ENCODE data around the gene PPP1R12B. TPM values are rescaled to one million over a fixed set of nuclear protein-coding genes. Genes with fewer than 3 reads are reported as not detected.
"Not testable (repeated sequence)": the region's sequence is repeated elsewhere in the genome, so short reads cannot be mapped to it uniquely, and the experiment has no call there.

The PPP1R12B gene
- total and polyA plus RNA-seq, 9 donors: 50.3 to 232 (median 73.0) TPM

- TF ChIP-seq EP300 (IDR thresholded peaks at IDR 0.05) (no peak), CTCF (IDR thresholded peaks at IDR 0.05) (peak; percentile 53 to 59 (median 53))
- intact Hi-C loops (cut with DNase I): loop anchor here in 1 of 4 donors (10.0 kb wide), 1 partner anchor 51 kb away; no protein-coding TSS in a partner anchor
- peak; percentile 69 to 86 (median 76) for DNase-seq
- Histone ChIP-seq H3K4me3 (no peak overlapping the region), H3K27me3 (no peaks in the 10 kb centered on the region), H3K9me3 (no peaks in the 10 kb centered on the region), H3K36me3 (no peaks in the 10 kb centered on the region), H3K27ac (no peak overlapping the region), H3K4me1 (ENCODE audit: insufficient read depth) (peaks cover 9% of the 10 kb centered on the region)
- WGBS, 3 donors: 34 to 41% (median 35%) methylated on average over 24 to 28 of the region's 28 CpGs
Measured at GRCh38 chr1:202625416-202626360, 277.2 kb downstream of the PPP1R12B start.

GRCh38 chr1:202627036-202627435 lies 278.5 kb downstream of the PPP1R12B start:
- not testable (repeated sequence) for H3K36me3 ChIP-seq; H3K4me3 ChIP-seq; DNase-seq; H3K27ac ChIP-seq; H3K9me3 ChIP-seq; H3K27me3 ChIP-seq; H3K4me1 ChIP-seq (ENCODE audit: insufficient read depth)
- intact Hi-C loops (cut with DNase I): loop anchor here in 1 of 4 donors (10.0 kb wide), 1 partner anchor 52 kb away; no protein-coding TSS in a partner anchor
- 66 to 69% (median 66%) methylated on average over 7 of the region's 7 CpGs for WGBS, 3 donors

GRCh38 chr1:202627841-202628565 lies 279.5 kb downstream of the PPP1R12B start:
- no peak overlapping the region for H3K4me3 ChIP-seq
- DNase-seq: no peak
- intact Hi-C loops (cut with DNase I): loop anchor here in 1 of 4 donors (10.0 kb wide), 1 partner anchor 53 kb away; no protein-coding TSS in a partner anchor
- H3K4me1 ChIP-seq (ENCODE audit: insufficient read depth): peaks cover 5% of the 10 kb centered on the region
- no peaks in the 10 kb centered on the region for H3K27me3 ChIP-seq
- TF ChIP-seq EP300 (IDR thresholded peaks at IDR 0.05): no peak
- no peak for TF ChIP-seq CTCF (IDR thresholded peaks at IDR 0.05)
- TF ChIP-seq POLR2A (IDR thresholded peaks at IDR 0.05): no peak
- no peaks in the 10 kb centered on the region for H3K9me3 ChIP-seq
- WGBS, 3 donors: 81 to 83% (median 83%) methylated on average over 13 of the region's 13 CpGs
- no peaks in the 10 kb centered on the region for H3K36me3 ChIP-seq
- no peak overlapping the region for H3K27ac ChIP-seq

- peaks cover 2% of the 10 kb centered on the region for H3K4me1 ChIP-seq (ENCODE audit: insufficient read depth)
- peak in 1 of 5 donors; percentile 25 for DNase-seq
- intact Hi-C loops (cut with DNase I): loop anchor here in 1 of 4 donors (10.0 kb wide), 1 partner anchor 54 kb away; no protein-coding TSS in a partner anchor
- no peak for TF ChIP-seq EP300 (IDR thresholded peaks at IDR 0.05)
- no peak for TF ChIP-seq CTCF (IDR thresholded peaks at IDR 0.05)
- no peak for TF ChIP-seq POLR2A (IDR thresholded peaks at IDR 0.05)
- no peaks in the 10 kb centered on the region for H3K27me3 ChIP-seq
- no peak overlapping the region for H3K4me3 ChIP-seq
- no peaks in the 10 kb centered on the region for H3K36me3 ChIP-seq
- no peak overlapping the region for H3K27ac ChIP-seq
- H3K9me3 ChIP-seq: no peaks in the 10 kb centered on the region
- WGBS, 3 donors: 74 to 88% (median 83%) methylated on average over 7 of the region's 7 CpGs
Measured at GRCh38 chr1:202628646-202629215, 280.2 kb downstream of the PPP1R12B start.

GRCh38 chr1:202629257-202629811 lies 280.8 kb downstream of the PPP1R12B start:
- H3K27me3 ChIP-seq: not testable (repeated sequence)

GRCh38 chr1:202630096-202630495 lies 281.6 kb downstream of the PPP1R12B start:
- peak in 1 of 5 donors; percentile 4 for DNase-seq
- not testable (repeated sequence) for H3K36me3 ChIP-seq; H3K4me3 ChIP-seq; H3K27ac ChIP-seq; H3K9me3 ChIP-seq; H3K27me3 ChIP-seq; H3K4me1 ChIP-seq (ENCODE audit: insufficient read depth)
- intact Hi-C loops (cut with DNase I): loop anchor here in 1 of 4 donors (5.0 kb wide), 1 partner anchor 87 kb away; no protein-coding TSS in a partner anchor
- 74% methylated on average over 6 of the region's 6 CpGs for WGBS, 3 donors

More at GRCh38 chr1:202629257-202629811, 280.8 kb downstream of the PPP1R12B start:
- DNase-seq: peak in 1 of 5 donors; percentile 5
- H3K36me3 ChIP-seq; H3K9me3 ChIP-seq; H3K27ac ChIP-seq; H3K4me3 ChIP-seq; H3K4me1 ChIP-seq (ENCODE audit: insufficient read depth): not testable (repeated sequence)
- WGBS, 3 donors: 73 to 90% (median 89%) methylated on average over 2 of the region's 2 CpGs
- intact Hi-C loops (cut with DNase I): loop anchor here in 1 of 4 donors (10.0 kb wide), 1 partner anchor 55 kb away; no protein-coding TSS in a partner anchor

Measured in ovary (tissue), 9 donors.